Right lobe of liver (tissue), 4 donors: ENCODE measurements around the gene ACOX3.

Source experiments
- CTCF ChIP-seq, 4 donors: fragments of 200-600 bp in 3 of 4; fragments of 450-650 bp in 1 of 4; IDR thresholded peaks; one replicate each; pipeline versions ENCODE4 v1.5.1 to v1.8.0; 2016 to 2022; ENCODE audit warnings: antibody characterized with exemption in 4 of 4, mild to moderate bottlenecking in 2 of 4
- POLR2A ChIP-seq: fragments of 450-650 bp; IDR thresholded peaks from one replicate; pipeline ENCODE4 v1.6.1; 2017; ENCODE audit warnings: antibody characterized with exemption, mild to moderate bottlenecking
- donor health status: DM: no; HTN: no; CAD: no.
- donor health status: DM: no; HTN: no; CAD: no.
- donor health status: DM: no; HTN: yes; CAD: no.

- no peak for TF ChIP-seq CTCF (IDR thresholded peaks at IDR 0.05)
- no peak for TF ChIP-seq POLR2A
Observed at GRCh38 chr4:8371596-8371995, 68.9 kb downstream of the ACOX3 start.
